Adrenal gland (tissue), 5 donors: Measurements from ENCODE around the gene CCDC177.

Experiments
- CTCF ChIP-seq, 6 experiments: fragments of 450-650 bp in 4 of 6; fragments of 200-600 bp in 2 of 6; sonication (generic) in 1 of 6; IDR thresholded peaks; 1 replicate in 5 of 6; 2 replicates in 1 of 6; pipeline versions ENCODE4 v1.5.1 to v1.8.0; 2016 to 2021; ENCODE audit warnings: antibody characterized with exemption in 6 of 6, mild to moderate bottlenecking in 2 of 6, moderate library complexity in 1 of 6
- POLR2A ChIP-seq, 2 donors: fragments of 450-650 bp; IDR thresholded peaks; one replicate each; pipeline ENCODE4 v1.6.1; 2017; ENCODE audit warnings: antibody characterized with exemption in 2 of 2, mild to moderate bottlenecking in 2 of 2, moderate library complexity in 1 of 2
- donor health status: DM: no; HTN: no; CAD: no.

GRCh38 chr14:69553252-69553651, 21.4 kb downstream of the CCDC177 start:
- no peak for TF ChIP-seq CTCF (IDR thresholded peaks at IDR 0.05)
- TF ChIP-seq POLR2A (IDR thresholded peaks at IDR 0.05) = no peak
